Keratinocyte (primary cell): ENCODE measurements around the gene TMLHE. TPM values are rescaled to one million over a fixed set of nuclear protein-coding genes. Genes with fewer than 3 reads are reported as not detected.
"Not testable (repeated sequence)": the region's sequence is repeated elsewhere in the genome, so short reads cannot be mapped to it uniquely, and the experiment has no call there.

Experiments used
- DNase-seq: peaks from one replicate; pipeline ENCODE4 v3.0.0-alpha.2; 2011; ENCODE audit warnings: low read depth, missing footprints, low spot score
- FAIRE-seq: peaks from 2 replicates; lab custom pipeline; 2011; peaks lifted over from hg19 to GRCh38; lab: Jason Lieb, UNC
- H2AFZ ChIP-seq: 2 replicates; pipeline ENCODE4 v1.6.0; 2012; ENCODE audit warnings: low read length, control low read depth, inconsistent platforms; ENCODE audit not compliant: control insufficient read depth
- H3K27ac ChIP-seq: 2 replicates; pipeline ENCODE4 v1.5.1; 2011; ENCODE audit warnings: low read length; ENCODE audit not compliant: control insufficient read depth, insufficient read depth
- H3K27me3 ChIP-seq: 3 replicates; pipeline ENCODE4 v1.6.0; 2011; ENCODE audit warnings: low read length; ENCODE audit not compliant: control insufficient read depth, insufficient read depth; ENCODE audit errors: extremely low read depth
- H3K36me3 ChIP-seq, 2 experiments: 2 replicates in 1 of 2; 3 replicates in 1 of 2; pipeline ENCODE4 v1.5.1; 2011; ENCODE audit warnings: low read length in 2 of 2, mild to moderate bottlenecking in 1 of 2; ENCODE audit not compliant: control insufficient read depth in 2 of 2, insufficient read depth in 2 of 2; ENCODE audit errors: extremely low read depth in 1 of 2
- H3K4me1 ChIP-seq: 3 replicates; pipeline ENCODE4 v1.5.1; 2011; ENCODE audit warnings: low read length; ENCODE audit not compliant: control insufficient read depth, insufficient read depth; ENCODE audit errors: extremely low read depth
- H3K4me2 ChIP-seq: 3 replicates; pipeline ENCODE4 v1.6.0; 2011; ENCODE audit warnings: low read depth, low read length; ENCODE audit not compliant: control insufficient read depth, insufficient read depth; ENCODE audit errors: extremely low read depth
- H3K4me3 ChIP-seq, 3 experiments: fragments of 200-600 bp in 1 of 3; sonication (generic) in 1 of 3; 2 replicates in 2 of 3; 3 replicates in 1 of 3; pipeline ENCODE4 v1.5.1; 2011 to 2016; ENCODE audit warnings: low read length in 3 of 3, mild to moderate bottlenecking in 3 of 3, control low read depth in 2 of 3, inconsistent platforms in 1 of 3, low read depth in 1 of 3, mixed read lengths in 1 of 3, mixed run types in 1 of 3, moderate library complexity in 1 of 3; ENCODE audit not compliant: control insufficient read depth in 2 of 3, insufficient read depth in 2 of 3; ENCODE audit errors: extremely low read depth in 1 of 3
- H3K79me2 ChIP-seq: 2 replicates; pipeline ENCODE4 v1.6.0; 2012; ENCODE audit warnings: low read length; ENCODE audit not compliant: control insufficient read depth, insufficient read depth
- H3K9ac ChIP-seq: 3 replicates; pipeline ENCODE4 v1.6.0; 2011; ENCODE audit warnings: low read length; ENCODE audit not compliant: control insufficient read depth, insufficient read depth; ENCODE audit errors: extremely low read depth
- H3K9me1 ChIP-seq: 3 replicates; pipeline ENCODE4 v1.6.0; 2011; ENCODE audit warnings: low read length; ENCODE audit not compliant: control insufficient read depth, insufficient read depth; ENCODE audit errors: extremely low read depth
- H3K9me3 ChIP-seq: 2 replicates; pipeline ENCODE4 v1.5.1; 2012; ENCODE audit warnings: low read depth, low read length; ENCODE audit not compliant: control insufficient read depth
- H4K20me1 ChIP-seq: 3 replicates; pipeline ENCODE4 v1.6.0; 2011; ENCODE audit warnings: low read length; ENCODE audit not compliant: control insufficient read depth, insufficient read depth; ENCODE audit errors: extremely low read depth
- dilution Hi-C: fragments of 300-500 bp; cut with MboI; formaldehyde crosslinking; loops from one replicate; pipeline ENCODE4 v1.7.0; 2020; ENCODE audit warnings: low sequenced_read_pairs; ENCODE audit not compliant: extremely low pct_ligation_motif_present
- polyA plus RNA-seq, 5 experiments: library from polyadenylated mRNA; depleted of rRNA in 3 of 5; stranded (reverse) in 3 of 5; stranded (forward) in 1 of 5; unstranded in 1 of 5; fragments of >200 nt; gene quantifications; 1 replicate in 1 of 5; 2 replicates in 3 of 5; 3 replicates in 1 of 5; pipeline versions ENCODE4 v1.2.1 to v1.2.3, GENCODE V29; 2011 to 2012; ENCODE audit warnings: missing spikeins in 2 of 5, low read depth in 1 of 5, low replicate concordance in 1 of 5

The TMLHE gene
- polyA plus RNA-seq, 1 donor (not counting 4 experiments of a cell fraction or from before 2014, with no cell fraction given), result 15.7 TPM

DNA sequence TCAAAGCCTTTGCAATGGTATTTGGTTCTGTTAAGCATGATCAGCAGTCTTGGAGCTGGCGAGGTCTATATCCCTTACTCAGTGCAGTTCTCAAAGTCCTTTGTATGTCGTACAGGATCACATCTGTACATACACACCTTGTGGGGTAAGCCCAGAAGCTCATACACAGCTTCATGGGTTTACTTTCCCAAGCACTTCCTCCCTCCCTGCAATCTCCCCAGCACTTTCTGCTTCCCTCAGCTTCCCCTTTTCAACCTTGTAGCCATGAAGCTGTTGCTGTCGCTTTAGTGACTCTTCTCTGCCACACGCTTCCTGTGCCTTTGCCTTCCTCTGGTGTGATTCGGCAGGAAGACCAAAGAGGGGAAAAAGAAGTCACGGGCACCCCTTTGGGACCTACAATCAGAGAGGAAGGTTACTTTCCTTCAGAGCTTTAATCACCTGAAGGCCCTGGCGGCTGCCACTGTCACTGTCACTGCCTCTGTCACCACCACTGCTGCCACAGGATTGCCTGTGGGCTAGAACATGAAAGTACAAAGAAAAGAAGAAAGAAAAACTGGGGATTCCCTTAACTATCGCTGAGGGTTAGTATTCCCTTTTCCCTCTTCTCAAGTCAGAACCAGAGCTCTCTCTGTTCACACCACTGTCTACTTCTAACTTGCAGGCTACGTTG, 146.3 kb downstream of the TMLHE start:
- H3K36me3 ChIP-seq, dilution Hi-C loops, H3K27me3 ChIP-seq, H3K27ac ChIP-seq, H3K4me1 ChIP-seq, DNase-seq, H3K9me3 ChIP-seq, H2AFZ ChIP-seq, H3K9me1 ChIP-seq, H3K9ac ChIP-seq, FAIRE-seq, H4K20me1 ChIP-seq, H3K4me3 ChIP-seq, H3K79me2 ChIP-seq, H3K4me2 ChIP-seq: not testable (repeated sequence)

DNA sequence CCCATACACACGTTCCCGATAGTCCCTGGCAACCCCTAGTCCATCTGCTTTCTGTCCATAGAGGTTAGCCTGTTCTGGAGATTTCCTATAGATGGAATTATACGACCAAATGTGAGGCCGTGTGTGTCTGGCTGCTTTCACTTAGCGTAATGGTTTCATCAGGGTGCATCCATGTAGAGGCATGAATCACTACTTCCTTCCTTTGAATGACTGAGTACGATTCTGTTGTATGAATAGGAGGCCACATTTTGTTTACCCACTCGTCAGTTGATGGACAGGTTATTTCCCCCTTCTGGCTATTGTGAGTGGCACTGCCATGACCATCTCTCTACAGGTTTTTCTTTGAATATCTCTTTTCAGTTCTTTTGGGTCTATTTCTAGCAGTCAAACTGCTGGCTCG, 152.3 kb downstream of the TMLHE start:
- FAIRE-seq, H3K27me3 ChIP-seq, H3K9ac ChIP-seq, DNase-seq, H3K9me3 ChIP-seq, dilution Hi-C loops, H4K20me1 ChIP-seq, H3K4me3 ChIP-seq, H3K79me2 ChIP-seq, H3K4me2 ChIP-seq, H2AFZ ChIP-seq, H3K27ac ChIP-seq, H3K9me1 ChIP-seq, H3K4me1 ChIP-seq, H3K36me3 ChIP-seq: not testable (repeated sequence)

DNA sequence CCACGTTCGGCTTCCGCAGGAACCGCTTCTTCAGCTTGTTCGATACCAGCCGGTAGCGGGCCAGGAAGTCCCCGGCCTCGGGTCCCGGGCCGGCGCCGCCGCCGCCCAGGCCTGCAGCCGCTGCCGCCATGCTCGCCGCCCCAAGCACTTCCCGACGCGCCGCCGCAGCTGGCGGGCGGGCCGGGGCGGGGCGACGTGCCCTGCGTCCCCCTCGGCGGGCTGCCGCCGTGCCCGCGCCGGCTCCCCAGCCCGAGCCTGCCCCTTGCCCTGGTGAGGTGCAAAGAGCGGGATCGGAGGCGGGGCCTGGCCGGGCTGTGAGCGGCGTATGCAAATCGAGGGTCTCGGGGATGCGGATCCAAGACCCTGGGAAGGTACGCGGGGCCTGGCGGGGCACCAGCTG, 154.3 kb downstream of the TMLHE start, which contains the start of gene F8A3:
TSS of gene F8A3 (minus strand) at position 150 of the 400 bp plus-strand sequence. CDS start at position 130, 20 bp downstream.
- dilution Hi-C loops, H3K79me2 ChIP-seq, H3K27me3 ChIP-seq, H3K27ac ChIP-seq, H3K36me3 ChIP-seq, H4K20me1 ChIP-seq, H3K9ac ChIP-seq, H3K4me3 ChIP-seq, H3K9me1 ChIP-seq, FAIRE-seq, H3K4me2 ChIP-seq, DNase-seq, H3K9me3 ChIP-seq, H2AFZ ChIP-seq, H3K4me1 ChIP-seq: not testable (repeated sequence)

DNA sequence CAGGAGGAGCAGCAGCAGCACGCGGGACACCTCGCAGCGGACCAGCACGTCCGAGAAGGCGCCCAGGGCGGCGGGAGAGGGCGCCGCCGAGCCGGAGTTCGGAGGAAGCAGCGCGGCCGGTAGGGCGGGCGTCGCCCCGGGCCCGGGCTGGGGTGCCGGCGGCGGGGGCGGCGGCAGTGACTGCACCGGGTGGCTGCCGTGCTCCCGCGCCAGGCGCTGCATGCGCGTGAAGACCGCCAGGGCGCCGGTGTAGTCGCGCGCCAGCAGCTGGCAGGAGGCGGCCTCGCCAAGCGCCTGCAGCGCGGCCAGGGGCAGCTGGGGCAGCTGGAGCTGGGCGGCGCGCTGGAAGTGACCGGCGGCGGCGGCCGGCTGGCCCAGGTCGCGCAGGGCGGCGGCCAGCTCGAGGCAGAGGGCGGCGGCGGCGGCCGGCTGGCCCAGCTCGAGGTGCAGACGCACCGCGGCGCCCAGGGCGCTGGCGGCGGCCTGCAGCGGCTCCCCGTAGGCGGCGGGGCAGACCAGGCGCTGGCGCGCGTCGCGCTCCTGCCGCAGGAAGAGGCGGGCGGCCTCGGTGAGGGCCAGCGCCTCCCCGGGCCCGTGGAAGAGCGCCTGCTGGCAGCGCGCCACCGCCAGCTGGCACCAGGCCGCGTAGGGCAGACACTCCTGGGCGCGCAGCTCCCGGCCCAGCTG, 154.8 kb downstream of the TMLHE start:
- H3K4me3 ChIP-seq, H3K9me1 ChIP-seq, H3K4me2 ChIP-seq, H3K9me3 ChIP-seq, H3K79me2 ChIP-seq, FAIRE-seq, dilution Hi-C loops, H3K9ac ChIP-seq, DNase-seq, H3K27me3 ChIP-seq, H2AFZ ChIP-seq, H3K4me1 ChIP-seq, H4K20me1 ChIP-seq, H3K27ac ChIP-seq, H3K36me3 ChIP-seq: not testable (repeated sequence)
